GM19239 (cell line): ENCODE measurements around the gene DEFB124.
"Not testable (repeated sequence)": the region's sequence is repeated elsewhere in the genome, so short reads cannot be mapped to it uniquely, and the experiment has no call there.

Experiments
- DNase-seq: peaks from one replicate; pipeline ENCODE4 v3.0.0; 2011; ENCODE audit warnings: low spot score; ENCODE audit not compliant: insufficient read length
- FAIRE-seq: peaks from 2 replicates; lab custom pipeline; 2011; peaks lifted over from hg19 to GRCh38; lab: Jason Lieb, UNC

DEFB124 gene, protein sequence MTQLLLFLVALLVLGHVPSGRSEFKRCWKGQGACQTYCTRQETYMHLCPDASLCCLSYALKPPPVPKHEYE

DNA sequence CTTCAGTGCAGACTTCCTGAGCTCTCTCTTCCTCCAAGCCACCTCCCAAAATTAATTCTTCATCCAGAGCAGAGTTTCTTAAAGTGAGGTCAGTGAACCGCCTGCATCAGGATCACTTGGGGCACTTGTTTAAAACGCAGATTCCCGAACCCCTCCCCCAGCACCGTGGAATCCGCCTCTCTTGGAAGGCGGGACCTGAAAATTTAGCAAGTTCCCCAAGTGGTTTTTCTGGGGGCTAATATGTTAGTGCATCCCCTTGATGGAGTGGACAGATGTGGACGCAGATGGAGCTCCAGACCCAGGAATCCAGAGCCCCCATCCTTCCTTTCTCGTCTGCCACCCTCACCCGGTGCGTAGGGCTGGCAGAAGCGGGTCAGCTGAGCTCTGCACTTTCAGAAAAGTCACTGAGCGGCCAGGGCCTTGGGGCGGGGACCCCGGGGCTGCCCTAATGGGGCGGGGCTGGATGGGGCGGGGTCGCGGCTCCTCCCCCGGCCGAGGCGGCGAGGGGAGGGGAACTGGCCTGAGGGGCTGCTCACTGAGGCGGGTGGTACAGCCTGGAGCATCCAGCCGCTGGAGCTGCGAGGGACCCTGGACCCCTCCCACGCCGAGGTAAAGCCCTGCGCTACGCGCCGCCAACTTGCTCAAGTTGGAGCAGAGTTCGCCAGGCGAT is at the start of gene DEFB124, which contains the start of gene REM1:
Gene DEFB124 (minus strand): TSS at position 370 of the 670 bp plus-strand sequence. CDS start 2,114 bp downstream, outside the sequence.
Gene REM1 (plus strand): TSS at position 531 of the 670 bp plus-strand sequence. CDS start 1,158 bp downstream, outside the sequence.
- DNase-seq: no peak
- FAIRE-seq: no peak

DNA sequence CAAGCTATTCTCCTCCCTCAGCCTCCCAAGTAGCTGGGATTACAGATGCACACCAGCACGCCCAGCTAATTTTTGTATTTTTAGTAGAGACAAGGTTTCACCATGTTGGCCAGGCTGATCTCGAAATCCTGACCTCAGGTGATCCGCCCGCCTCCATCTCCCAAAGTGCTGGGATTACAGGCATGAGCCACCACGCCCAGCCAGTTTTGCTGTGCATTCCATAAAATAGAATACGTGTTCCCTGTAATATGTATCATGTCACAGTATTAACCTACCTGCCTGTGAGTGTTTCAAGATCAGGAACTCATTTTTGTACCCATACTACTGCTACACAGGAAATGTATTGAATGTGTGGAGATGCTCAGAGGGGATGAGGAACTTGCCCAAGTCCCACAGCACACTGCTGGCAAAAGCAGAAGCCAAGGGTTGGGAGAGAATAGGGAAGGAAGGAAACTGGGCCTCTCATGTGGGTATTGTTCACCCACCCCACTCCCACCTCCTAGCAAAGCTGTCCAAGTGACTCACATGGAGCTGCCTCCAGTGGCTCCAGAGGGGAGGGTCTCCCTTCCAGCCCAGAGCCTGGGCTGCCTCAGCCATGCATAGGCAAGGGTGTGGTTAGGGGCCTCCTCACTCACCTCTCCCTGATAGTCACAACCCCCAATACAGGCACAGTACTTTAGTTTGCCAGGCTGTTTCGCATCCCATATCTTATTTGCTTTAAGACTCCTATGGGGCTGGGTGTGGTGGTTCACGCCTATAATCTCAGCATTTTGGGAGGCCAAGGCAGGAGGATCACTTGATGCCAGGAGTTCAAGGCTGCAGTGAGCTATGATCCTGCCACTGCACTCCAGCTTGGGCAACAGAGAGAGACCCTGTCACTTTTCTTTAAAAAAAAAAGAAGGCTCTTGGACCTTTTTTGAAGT is 48.7 kb upstream of the DEFB124 start:
- DNase-seq: no peak
- no peak for FAIRE-seq

DNA sequence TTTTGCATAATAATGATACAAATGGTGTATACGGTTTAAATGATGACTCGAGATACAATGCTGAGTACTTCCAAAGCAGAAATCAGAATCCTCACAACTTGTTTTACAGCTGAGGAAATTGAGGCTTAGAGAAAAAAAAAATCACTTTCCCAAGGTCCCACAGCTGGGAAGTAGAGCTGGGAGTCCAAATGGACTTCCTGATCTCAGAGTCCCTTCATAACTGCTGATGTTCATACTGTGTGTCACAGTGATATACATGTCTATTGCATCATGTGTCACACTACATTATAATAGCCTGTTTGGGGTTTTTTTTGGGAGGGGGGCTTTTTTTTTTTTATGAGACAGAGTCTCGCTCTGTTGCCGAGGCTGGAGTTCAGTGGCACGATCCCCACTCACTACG is 47.8 kb upstream of the DEFB124 start:
- no peak for DNase-seq
- no peak for FAIRE-seq

DNA sequence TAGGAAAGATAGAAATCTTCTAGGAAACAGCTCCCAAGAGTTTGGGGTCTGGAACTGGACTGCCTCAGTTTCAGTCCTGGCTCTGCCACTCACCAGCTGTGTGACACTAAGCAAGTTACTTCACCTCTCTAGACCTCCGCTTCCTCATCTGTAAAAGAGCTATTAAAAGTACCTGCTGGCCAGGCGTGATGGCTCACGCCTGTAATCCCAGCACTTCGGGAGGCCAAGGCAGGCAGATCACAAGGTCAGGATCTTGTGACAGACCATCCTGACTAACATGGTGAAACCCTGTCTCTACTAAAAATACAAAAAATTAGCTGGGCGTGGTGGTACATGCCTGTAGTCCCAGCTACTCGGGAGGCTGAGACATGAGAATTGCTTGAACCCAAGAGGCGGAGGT is 46.3 kb upstream of the DEFB124 start:
- FAIRE-seq: not testable (repeated sequence)

DNA sequence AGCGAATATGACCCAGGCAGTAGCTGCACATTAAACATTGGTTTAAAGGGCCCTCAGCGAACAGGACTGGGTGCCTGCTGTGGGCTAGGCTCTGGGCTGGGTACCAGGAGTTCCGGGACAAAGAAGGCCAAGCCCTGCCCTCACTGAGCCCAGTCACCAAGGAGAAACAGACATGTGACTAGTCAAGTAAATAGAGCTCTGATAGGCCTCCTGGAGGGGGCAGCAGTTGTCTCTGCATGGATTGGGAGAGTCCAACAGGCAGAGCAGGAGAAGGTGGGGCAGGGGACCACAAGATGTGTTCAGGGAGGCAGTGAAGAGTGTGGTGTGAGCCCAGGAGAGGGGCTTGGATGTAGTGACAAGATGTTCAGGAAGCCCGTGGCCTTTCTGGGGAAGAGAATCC is 42.4 kb upstream of the DEFB124 start:
- no peak for DNase-seq
- no peak for FAIRE-seq

More for the DNA sequence above, 46.3 kb upstream of the DEFB124 start:
- DNase-seq: not testable (repeated sequence)

DNA sequence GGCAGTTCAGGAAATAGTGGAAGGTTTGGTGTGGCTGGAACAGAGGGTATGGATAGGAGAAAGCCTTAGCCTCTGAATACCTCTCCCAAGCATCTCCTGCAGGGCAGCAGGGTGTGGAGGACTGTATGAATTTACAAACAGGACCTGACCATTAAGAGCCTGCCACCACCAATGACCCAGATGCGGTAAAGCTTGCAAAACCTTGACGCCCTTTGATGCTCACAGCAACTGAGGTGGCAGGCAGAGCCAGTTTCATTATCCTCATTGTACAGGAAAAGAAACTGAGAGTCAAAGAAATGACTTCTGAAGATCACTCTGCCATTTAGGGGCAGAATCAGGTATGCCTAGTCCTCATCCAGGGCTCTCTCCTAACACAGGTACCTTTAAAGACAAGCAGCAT is 41.7 kb upstream of the DEFB124 start:
- no peak for DNase-seq

DNA sequence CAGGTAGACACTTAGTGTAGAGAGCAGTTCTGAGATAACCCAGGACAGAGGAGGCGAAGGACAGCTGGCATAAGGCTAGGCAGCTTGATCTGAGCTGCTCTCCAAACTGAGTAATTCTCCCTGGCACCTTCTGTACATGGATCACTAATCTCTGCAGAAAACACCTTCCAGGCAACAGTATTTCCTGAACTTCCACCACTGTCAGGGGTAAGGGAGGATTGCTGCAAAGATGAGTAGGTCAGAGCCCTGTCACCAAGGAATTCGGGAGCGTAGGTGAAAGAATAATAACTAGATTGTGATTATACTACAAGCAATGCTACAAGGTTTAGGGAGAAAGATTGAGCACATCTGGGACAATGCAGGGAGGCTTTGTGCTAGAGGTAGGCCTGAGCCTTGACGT is 41.2 kb upstream of the DEFB124 start:
- FAIRE-seq: no peak

More for the DNA sequence above, 41.7 kb upstream of the DEFB124 start:
- no peak for FAIRE-seq

DNA sequence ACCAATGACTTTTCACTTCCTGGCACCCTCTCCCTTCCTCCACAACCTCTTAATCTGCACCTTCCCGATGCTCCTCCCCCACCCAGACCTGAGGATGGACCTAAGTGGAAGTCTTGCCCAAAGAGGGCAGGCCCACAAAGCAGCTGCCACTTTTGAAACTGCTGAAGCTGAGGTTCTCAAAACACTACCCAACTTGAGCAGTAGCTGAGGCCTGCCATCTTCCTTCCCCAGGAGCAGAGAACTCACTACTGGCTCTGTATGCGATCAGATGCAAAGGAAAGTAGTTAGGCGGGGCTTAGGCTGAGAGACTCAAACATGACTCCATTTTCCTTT is 40.8 kb upstream of the DEFB124 start:
- FAIRE-seq: no peak
- no peak for DNase-seq

More for the DNA sequence above, 41.2 kb upstream of the DEFB124 start:
- DNase-seq: no peak

DNA sequence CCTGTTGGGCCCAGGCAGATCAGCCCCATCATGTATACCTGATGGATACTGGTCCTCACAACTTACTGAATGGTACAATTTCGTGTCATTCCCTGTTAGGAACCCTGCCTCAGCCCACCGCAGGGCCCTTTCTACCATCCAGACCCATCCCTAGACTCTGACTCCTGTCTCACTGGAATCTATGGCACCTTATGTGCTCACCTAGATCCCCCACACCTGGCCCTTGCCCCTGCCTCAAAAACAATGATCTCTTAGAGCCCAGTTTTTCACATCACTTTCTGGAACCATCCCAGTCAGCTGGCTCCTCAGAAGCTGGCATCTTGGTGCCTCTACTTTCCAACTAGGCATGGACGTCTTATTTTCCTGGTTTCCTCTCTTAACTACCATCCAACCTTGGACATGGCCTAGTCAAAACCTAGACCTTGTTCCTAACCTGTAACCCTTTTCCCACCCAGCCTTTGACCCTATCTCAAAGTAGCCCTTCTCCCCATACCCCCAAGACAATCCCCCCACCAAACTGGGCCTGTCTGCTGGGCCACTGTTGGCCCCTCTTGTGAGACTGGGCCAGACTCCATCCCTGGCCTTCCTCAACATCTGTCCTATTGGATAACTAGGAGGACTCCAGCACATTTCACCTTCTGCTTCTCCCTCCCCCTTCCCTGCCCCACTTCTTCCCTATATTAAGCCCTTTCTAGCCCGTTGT is 40.3 kb upstream of the DEFB124 start:
- FAIRE-seq: no peak
- DNase-seq: no peak

DNA sequence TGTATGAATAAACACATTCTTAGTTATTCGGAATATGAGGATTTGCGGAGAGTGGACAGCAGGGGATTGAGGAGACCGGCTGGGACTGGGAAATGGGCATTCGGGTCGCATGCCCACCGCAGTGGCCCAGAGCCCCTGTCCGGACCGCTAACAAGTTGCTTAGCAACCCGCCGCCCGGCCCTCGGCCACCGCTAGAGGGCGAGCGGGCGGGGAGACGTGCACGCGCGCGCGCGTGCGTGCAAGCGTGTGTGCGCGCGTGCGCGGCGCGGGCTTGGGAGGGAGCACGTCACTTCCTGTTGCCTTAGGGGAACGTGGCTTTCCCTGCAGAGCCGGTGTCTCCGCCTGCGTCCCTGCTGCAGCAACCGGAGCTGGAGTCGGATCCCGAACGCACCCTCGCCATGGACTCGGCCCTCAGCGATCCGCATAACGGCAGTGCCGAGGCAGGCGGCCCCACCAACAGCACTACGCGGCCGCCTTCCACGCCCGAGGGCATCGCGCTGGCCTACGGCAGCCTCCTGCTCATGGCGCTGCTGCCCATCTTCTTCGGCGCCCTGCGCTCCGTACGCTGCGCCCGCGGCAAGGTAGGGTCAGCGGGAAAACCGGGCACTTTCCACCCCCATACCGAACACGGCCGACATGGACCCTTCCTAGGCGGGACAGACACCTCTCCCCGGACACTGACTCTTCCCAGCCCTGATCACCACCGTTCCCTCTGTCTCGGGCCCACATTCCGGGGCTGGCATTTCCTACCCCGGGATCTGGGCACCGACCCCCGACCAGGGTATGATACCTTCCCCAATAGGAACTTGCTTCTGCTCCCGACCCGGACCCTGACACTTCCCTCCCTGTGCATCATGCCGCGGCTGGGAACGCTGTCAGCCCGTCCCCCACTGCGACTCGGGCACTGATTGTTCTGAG is 39.5 kb upstream of the DEFB124 start, which contains the start of gene HM13:
Gene HM13 (plus strand): TSS at position 289 of the 918 bp plus-strand sequence. CDS start 110 bp downstream, at position 399.
- DNase-seq (peak; percentile 89), FAIRE-seq (peak; percentile 75)

DNA sequence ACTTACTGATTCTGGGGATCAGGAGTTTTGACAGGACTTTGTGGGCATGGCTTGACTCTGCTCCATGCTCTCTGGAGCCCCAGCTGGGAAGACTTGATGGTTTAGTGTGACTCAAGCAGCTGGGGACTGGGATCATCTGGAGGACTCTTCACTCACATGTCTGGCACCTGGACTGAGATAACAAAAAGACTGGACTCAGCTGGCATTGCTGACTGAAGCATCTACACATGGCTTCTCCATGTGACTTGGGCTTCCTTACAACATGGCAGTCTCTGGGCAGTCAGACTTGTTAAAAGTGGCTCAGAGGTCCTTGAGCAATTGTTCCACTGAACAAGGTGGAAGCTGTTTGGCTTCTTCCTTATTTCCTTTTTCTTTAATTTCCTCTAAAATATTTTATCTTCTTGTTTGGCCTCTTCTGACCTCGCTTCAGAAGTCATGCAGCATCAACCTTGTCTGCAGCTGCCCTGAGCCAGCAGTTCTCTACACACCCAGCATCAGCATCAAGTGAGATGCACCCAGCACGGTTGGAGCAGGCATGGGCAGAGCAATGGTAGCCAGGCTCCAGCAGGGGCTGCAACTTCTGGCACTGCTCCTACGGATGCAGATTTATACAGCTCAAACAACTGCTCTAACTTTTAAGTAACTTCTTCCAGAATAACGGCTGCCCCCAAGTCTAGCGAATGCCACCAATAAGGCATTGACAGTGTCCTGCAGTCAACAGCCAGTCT is 33.8 kb upstream of the DEFB124 start:
- FAIRE-seq (no peak), DNase-seq (no peak)

DNA sequence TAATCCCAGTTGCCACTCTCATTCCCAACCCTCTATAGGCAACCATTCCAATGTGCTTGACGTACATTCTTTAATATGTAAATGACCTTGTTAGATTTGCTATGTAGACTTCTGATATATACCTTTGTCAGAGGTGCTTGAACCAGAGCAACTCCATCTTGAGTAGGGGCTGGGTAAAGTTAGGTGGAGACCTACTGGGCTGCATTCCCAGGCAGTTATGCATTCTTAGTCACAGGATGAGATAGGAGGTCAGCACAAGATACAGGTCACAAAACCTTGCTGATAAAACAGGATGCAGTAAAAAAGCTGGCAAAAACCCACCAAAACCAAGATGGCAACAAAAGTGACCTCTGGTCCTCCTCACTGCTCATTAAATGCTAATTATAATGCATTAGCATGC is 31.0 kb upstream of the DEFB124 start:
- no peak for FAIRE-seq
- no peak for DNase-seq

DNA sequence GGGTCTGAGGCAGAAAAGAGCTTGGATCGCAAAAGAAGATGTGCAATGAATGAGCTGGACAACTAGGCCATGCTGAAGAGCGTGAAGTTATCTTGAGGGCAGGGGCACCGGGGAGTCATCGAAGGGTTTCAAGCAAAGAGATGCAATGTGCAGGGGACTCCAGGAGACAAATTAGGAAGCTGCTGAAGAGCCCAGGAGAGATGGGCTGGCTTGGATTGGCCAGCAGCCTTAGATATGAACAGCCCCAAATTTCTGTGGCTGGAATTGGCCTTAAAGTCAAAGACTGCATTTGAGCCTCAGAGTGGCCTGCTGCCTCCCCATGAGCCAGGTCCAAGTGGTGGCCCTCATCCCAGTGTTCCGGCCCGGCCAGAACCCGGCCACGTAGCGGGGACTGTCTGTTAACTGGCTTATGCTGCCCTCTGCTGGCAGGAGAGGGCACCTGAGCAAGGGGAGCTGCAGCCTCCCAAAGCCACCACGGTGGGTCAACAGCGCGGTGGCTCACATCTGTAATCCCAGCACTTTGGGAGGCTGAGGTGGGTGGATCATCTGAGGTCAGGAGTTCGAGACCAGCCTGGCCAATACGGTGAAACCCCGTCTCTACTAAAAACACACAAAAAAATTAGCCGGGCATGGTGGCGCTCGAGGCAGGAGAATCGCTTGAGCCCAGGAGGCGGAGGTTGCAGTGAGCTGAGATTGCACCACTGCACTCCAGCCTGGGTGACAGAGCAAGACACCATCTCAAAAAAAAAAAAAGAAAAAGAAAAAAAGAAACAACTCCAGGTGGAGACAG is 28.2 kb upstream of the DEFB124 start:
- peak; percentile 31 for FAIRE-seq
- DNase-seq: peak; percentile 64

DNA sequence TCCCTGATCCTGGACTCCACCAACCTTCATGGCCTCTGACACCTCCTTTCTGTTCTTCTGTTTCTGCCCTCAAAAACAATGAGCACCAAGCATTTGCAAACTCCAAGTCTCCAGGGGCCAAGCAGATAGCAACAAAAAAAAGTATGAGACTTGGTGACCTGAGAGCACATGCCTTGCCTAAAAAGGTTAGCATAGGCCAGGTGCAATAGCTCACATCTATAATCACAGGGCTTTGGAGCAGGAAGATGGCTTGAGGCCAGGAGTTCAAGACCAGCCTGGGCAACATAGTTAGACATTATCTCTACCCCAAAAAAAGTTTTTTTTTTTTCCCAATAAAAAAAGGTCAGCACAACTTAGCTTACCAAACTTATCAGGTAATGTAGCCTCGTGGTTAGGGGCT is 25.6 kb upstream of the DEFB124 start:
- FAIRE-seq: no peak
- no peak for DNase-seq

DNA sequence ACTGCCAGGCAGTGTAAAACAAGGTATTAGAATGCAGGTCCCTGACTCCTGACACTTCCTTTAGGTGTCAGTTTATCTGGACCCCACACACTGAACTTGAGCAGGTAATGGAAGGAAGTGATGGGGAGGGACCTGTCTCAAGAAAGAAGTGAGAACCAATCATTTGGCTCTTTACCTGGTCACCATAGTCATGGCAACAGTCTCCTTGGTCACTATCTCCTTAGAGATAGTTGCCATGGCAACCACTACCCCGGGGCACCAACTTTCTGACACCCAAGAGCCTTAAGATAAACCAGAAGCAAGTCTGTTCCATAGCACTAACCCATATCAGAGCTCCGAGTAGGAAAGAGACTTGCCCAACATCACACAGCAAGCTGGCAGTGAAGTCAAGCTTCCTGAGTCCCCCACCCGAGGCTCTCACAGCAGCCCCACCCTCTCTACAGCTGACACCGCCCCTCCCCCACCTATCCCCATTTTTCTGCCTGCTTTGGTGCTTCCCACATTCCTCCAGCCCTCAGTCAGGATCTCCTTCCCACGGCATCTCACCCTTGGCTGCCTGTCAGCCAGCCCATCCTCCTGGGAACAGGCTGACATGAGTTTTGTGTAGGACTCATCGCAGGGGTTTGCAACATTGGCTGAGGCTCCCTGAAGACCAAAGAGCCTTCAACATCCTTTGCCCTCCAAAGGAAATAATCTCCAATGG is 23.1 kb upstream of the DEFB124 start:
- DNase-seq (no peak), FAIRE-seq (no peak)

DNA sequence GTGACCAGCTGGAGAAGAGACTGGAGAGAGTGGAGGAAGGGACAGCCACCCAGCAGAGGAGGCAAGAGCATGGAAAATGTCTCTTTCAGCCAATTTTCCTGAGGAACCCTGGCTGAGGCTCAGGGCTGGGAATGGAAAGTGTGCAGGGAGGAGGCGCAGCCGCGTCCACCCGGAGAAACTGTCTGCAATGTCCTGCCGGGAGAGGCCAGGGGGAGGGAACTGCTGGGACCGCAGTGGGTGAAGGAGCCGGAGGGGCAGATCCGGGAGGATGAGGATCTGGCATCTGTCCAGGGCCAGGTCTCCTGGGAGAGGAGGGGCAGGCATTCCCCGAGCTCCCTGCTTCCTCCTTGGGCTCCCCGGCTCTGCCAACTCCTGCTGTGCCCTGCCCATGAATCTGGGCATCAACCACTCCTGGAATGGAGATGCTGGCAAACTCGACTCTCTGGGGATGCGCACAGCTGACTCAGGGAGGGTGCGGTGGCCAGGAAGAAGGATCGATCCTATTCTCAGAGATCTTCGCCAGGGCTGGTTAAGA is 21.9 kb upstream of the DEFB124 start:
- FAIRE-seq (no peak), DNase-seq (no peak)

DNA sequence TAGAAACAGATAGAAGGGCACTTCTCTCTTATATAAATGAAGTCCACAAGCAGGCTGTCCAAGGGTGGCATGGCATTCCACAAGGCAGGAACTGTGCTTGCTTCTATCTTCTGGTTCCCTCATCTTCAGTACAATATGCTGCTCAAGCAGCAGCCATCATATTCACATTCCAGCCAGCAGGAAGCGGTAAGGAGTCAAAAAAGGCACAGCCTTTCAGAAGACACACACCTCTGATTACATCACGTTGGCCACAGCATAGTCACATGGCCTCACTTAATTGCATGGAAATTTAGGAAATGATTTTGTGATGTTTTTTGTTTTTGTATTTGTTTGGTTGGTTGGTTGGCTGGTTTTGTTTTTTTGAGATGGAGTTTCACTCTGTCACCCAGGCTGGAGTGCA is 19.2 kb upstream of the DEFB124 start:
- FAIRE-seq: no peak
- no peak for DNase-seq
